Measurements from ENCODE around the gene ASTN2.

- TF ChIP-seq EZH2 (optimal IDR thresholded peaks at IDR 0.05; ENCODE audit: low read depth, low read length) (no peak), CTCF (IDR thresholded peaks at IDR 0.05; ENCODE audit: low read length) (no peak), EZH2phosphoT487 (IDR thresholded peaks at IDR 0.05; ENCODE audit: low read length) (no peak)
These were observed 910.8 kb downstream of the ASTN2 start for GRCh38 chr9:116504081-116504480.

Measured in MM.1S (cell line).